Measurements from ENCODE around the gene TOP3A. TPM values are rescaled to one million over a fixed set of nuclear protein-coding genes. Genes with fewer than 3 reads are reported as not detected.

Gene TOP3A
- total RNA-seq, 6 experiments from 2014 or later: 23.0 to 26.4 (median 24.0) TPM

DNA sequence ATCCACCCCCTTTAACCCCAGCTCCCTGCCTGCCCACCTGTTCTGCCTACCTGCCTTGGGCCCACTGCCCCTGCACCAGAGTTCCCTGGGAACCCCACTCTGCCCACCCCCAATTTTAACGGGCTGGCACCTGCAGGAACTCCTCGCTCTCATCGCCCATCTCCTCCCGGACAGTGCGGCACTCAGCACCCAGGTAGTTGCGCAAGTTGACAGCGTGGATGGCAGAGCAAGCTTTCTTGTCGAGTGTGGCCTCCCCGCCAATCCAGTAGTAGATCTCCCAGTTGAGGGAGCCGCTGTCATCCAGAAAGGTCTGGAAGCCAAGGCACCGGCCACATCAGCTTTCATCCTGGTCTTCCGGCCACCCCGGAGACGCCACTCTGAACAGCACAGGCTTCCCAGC, 64.1 kb downstream of the TOP3A start:
- H3K4me1 Mint-ChIP-seq (ENCODE audit: low read depth): peaks cover 15% of the 10 kb centered on the region
- peaks cover 8% of the 10 kb centered on the region for H3K27me3 Mint-ChIP-seq (ENCODE audit: insufficient read depth)
- no peak overlapping the region for H3K4me3 Mint-ChIP-seq
- no peaks in the 10 kb centered on the region for H3K9me3 Mint-ChIP-seq
- H3K36me3 Mint-ChIP-seq (ENCODE audit: low read depth): peaks cover 24% of the 10 kb centered on the region
- TF ChIP-seq, protein P1, sequence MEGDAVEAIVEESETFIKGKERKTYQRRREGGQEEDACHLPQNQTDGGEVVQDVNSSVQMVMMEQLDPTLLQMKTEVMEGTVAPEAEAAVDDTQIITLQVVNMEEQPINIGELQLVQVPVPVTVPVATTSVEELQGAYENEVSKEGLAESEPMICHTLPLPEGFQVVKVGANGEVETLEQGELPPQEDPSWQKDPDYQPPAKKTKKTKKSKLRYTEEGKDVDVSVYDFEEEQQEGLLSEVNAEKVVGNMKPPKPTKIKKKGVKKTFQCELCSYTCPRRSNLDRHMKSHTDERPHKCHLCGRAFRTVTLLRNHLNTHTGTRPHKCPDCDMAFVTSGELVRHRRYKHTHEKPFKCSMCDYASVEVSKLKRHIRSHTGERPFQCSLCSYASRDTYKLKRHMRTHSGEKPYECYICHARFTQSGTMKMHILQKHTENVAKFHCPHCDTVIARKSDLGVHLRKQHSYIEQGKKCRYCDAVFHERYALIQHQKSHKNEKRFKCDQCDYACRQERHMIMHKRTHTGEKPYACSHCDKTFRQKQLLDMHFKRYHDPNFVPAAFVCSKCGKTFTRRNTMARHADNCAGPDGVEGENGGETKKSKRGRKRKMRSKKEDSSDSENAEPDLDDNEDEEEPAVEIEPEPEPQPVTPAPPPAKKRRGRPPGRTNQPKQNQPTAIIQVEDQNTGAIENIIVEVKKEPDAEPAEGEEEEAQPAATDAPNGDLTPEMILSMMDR (IDR thresholded peaks at IDR 0.05): no peak
- H3K27ac Mint-ChIP-seq: no peak overlapping the region
- DNase-seq: no peak

GRCh38 chr17:18250259-18250658, 64.5 kb downstream of the TOP3A start:
- Mint-ChIP-seq H3K27me3 (ENCODE audit: insufficient read depth) (peaks cover 10% of the 10 kb centered on the region), H3K4me1 (ENCODE audit: low read depth) (peaks cover 15% of the 10 kb centered on the region), H3K9me3 (no peaks in the 10 kb centered on the region), H3K36me3 (ENCODE audit: low read depth) (peaks cover 29% of the 10 kb centered on the region), H3K27ac (no peak overlapping the region), H3K4me3 (no peak overlapping the region)
- DNase-seq: no peak
- TF ChIP-seq, protein P1 (IDR thresholded peaks at IDR 0.05): no peak

DNA sequence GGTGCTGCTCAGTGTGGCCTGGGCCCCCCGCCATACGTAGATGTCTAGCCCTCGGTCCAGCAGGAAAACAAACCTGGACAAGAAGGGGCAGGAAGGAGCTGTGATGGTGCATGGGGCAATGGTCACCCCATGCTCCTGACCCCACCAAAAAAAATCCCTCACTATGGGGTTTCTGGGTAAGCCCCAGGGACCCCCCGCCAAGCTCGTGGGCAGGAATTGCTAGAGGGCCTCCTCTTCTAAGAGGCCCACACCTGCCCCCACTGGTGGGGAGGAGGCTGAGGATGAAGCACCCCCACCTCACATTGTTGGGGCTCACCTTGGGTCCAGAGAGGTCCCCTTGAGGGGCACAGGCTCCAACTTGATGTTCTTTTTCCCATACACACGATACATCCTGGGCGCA, 66.0 kb downstream of the TOP3A start:
- H3K27me3 Mint-ChIP-seq (ENCODE audit: insufficient read depth): peaks cover 10% of the 10 kb centered on the region
- TF ChIP-seq, protein P1 (IDR thresholded peaks at IDR 0.05): no peak
- no peak overlapping the region for H3K4me3 Mint-ChIP-seq
- no peak for DNase-seq
- H3K4me1 Mint-ChIP-seq (ENCODE audit: low read depth): peaks cover 15% of the 10 kb centered on the region
- H3K9me3 Mint-ChIP-seq: no peaks in the 10 kb centered on the region
- peaks cover 31% of the 10 kb centered on the region for H3K36me3 Mint-ChIP-seq (ENCODE audit: low read depth)
- H3K27ac Mint-ChIP-seq: no peak overlapping the region; the same call in 1 of the 2 replicates

GRCh38 chr17:18248300-18248731, 66.5 kb downstream of the TOP3A start:
- Mint-ChIP-seq H3K27me3 (ENCODE audit: insufficient read depth) (peaks cover 10% of the 10 kb centered on the region), H3K4me1 (ENCODE audit: low read depth) (peaks cover 15% of the 10 kb centered on the region), H3K27ac (peak overlapping the region; percentile 42), H3K9me3 (no peaks in the 10 kb centered on the region), H3K4me3 (no peak overlapping the region), H3K36me3 (ENCODE audit: low read depth) (peaks cover 34% of the 10 kb centered on the region)
- TF ChIP-seq, protein P1 (IDR thresholded peaks at IDR 0.05): peak; percentile 83
- peak; percentile 69 for DNase-seq

DNA sequence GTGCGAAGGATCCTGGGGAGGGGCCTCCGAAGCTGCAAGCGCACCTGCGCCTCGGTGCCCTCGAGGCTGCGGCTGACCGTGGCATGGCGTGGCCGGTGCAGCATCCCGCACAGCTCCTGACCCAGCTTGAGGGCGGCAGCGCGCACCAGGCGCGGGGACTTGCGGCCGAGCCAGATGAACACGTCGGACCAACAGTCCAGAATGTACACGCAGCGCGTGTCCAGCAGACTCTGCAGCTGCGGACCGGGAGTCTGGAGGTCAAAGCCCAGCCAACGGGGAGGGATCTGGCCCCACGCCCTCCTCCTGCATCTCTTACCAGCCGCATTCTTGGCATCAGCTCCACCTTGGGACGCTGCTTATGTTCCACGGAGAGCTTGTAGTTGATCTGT, 67.2 kb downstream of the TOP3A start:
- peaks cover 34% of the 10 kb centered on the region for H3K36me3 Mint-ChIP-seq (ENCODE audit: low read depth)
- peaks cover 10% of the 10 kb centered on the region for H3K27me3 Mint-ChIP-seq (ENCODE audit: insufficient read depth)
- H3K9me3 Mint-ChIP-seq: no peaks in the 10 kb centered on the region
- DNase-seq: no peak
- TF ChIP-seq, protein P1 (IDR thresholded peaks at IDR 0.05): no peak
- H3K4me1 Mint-ChIP-seq (ENCODE audit: low read depth): peaks cover 15% of the 10 kb centered on the region
- H3K4me3 Mint-ChIP-seq: no peak overlapping the region
- H3K27ac Mint-ChIP-seq: peak overlapping the region; percentile 26; the same call in 1 of the 2 replicates

All from HFFc6 (cell line).